GM19372 (cell line): ENCODE data around the gene OTUD5.

Experiments
- ATAC-seq: cut with Tn5 transposase; IDR thresholded peaks from one replicate; pipeline ENCODE4 v1.9.1; 2021; ENCODE audit warnings: mild to moderate bottlenecking, low read depth, moderate library complexity; ENCODE audit not compliant: unreplicated experiment

Gene OTUD5

GRCh38 chrX:48974033-48974432 lies 16.6 kb upstream of the OTUD5 start:
- no peak for ATAC-seq

- no peak for ATAC-seq
Observed at GRCh38 chrX:48972220-48973164, 15.1 kb upstream of the OTUD5 start.

GRCh38 chrX:48971249-48972219 lies 14.1 kb upstream of the OTUD5 start, which contains the start of gene KCND1:
TSS of gene KCND1 (minus strand) at chrX:48971844. CDS start at chrX:48970271, 1,573 bp downstream.
- no peak for ATAC-seq

GRCh38 chrX:48969471-48969870 lies 12.1 kb upstream of the OTUD5 start:
- ATAC-seq: no peak

GRCh38 chrX:48968377-48968776 lies 11.0 kb upstream of the OTUD5 start:
- no peak for ATAC-seq

- ATAC-seq: no peak
Observed at GRCh38 chrX:48966796-48967579, 9.6 kb upstream of the OTUD5 start.

- ATAC-seq: no peak
Observed at GRCh38 chrX:48965959-48966358, 8.6 kb upstream of the OTUD5 start.

GRCh38 chrX:48961585-48962091 lies 4.2 kb upstream of the OTUD5 start:
- no peak for ATAC-seq

GRCh38 chrX:48960291-48960690 lies 2.9 kb upstream of the OTUD5 start:
- ATAC-seq: no peak

- ATAC-seq: no peak
Observed at GRCh38 chrX:48958635-48959094, 1.3 kb upstream of the OTUD5 start.

- ATAC-seq: peak; percentile 82
Observed at GRCh38 chrX:48957827-48958634, 624 bp upstream of the OTUD5 start.

GRCh38 chrX:48956728-48957414 lies 536 bp downstream of the OTUD5 start:
- ATAC-seq: no peak

- ATAC-seq: no peak
Observed at GRCh38 chrX:48948589-48948988, 8.8 kb downstream of the OTUD5 start.

- no peak for ATAC-seq
Observed at GRCh38 chrX:48945517-48946348, 11.7 kb downstream of the OTUD5 start.

GRCh38 chrX:48942895-48943294 lies 14.5 kb downstream of the OTUD5 start:
- ATAC-seq: no peak

GRCh38 chrX:48940404-48940955 lies 16.9 kb downstream of the OTUD5 start:
- ATAC-seq: no peak

GRCh38 chrX:48939524-48940228 lies 17.7 kb downstream of the OTUD5 start:
- ATAC-seq: no peak
